ENCODE data around the gene GASK1A.

The GASK1A gene

GRCh38 chr3:43102773-43103480, 123.8 kb downstream of the GASK1A start:
- no peak for TF ChIP-seq ZNF239 (tag by site-specific recombination; IDR thresholded peaks at IDR 0.05)
- TF ChIP-seq, protein P1, sequence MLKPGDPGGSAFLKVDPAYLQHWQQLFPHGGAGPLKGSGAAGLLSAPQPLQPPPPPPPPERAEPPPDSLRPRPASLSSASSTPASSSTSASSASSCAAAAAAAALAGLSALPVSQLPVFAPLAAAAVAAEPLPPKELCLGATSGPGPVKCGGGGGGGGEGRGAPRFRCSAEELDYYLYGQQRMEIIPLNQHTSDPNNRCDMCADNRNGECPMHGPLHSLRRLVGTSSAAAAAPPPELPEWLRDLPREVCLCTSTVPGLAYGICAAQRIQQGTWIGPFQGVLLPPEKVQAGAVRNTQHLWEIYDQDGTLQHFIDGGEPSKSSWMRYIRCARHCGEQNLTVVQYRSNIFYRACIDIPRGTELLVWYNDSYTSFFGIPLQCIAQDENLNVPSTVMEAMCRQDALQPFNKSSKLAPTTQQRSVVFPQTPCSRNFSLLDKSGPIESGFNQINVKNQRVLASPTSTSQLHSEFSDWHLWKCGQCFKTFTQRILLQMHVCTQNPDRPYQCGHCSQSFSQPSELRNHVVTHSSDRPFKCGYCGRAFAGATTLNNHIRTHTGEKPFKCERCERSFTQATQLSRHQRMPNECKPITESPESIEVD (tag by site-specific recombination; IDR thresholded peaks at IDR 0.05): no peak
- TF ChIP-seq ZNF223 (tag by site-specific recombination; IDR thresholded peaks at IDR 0.05): no peak
- TF ChIP-seq KLF1 (tag by site-specific recombination; IDR thresholded peaks at IDR 0.05): no peak
- TF ChIP-seq ZNF658 (tag by site-specific recombination; IDR thresholded peaks at IDR 0.05): no peak
- TF ChIP-seq ZNF311 (tag by site-specific recombination; IDR thresholded peaks at IDR 0.05; ENCODE audit: borderline replicate concordance): no peak
- TF ChIP-seq ZNF558 (tag by site-specific recombination; IDR thresholded peaks at IDR 0.05): no peak
- TF ChIP-seq ZNF211 (tag by site-specific recombination; IDR thresholded peaks at IDR 0.05; ENCODE audit: low read depth): no peak
- no peak for TF ChIP-seq ZNF785 (tag by site-specific recombination; IDR thresholded peaks at IDR 0.05)
- no peak for TF ChIP-seq ZNF155 (tag by site-specific recombination; IDR thresholded peaks at IDR 0.05)
- no peak for TF ChIP-seq KLF16 (tag by site-specific recombination; IDR thresholded peaks at IDR 0.05)
- TF ChIP-seq, protein P2, sequence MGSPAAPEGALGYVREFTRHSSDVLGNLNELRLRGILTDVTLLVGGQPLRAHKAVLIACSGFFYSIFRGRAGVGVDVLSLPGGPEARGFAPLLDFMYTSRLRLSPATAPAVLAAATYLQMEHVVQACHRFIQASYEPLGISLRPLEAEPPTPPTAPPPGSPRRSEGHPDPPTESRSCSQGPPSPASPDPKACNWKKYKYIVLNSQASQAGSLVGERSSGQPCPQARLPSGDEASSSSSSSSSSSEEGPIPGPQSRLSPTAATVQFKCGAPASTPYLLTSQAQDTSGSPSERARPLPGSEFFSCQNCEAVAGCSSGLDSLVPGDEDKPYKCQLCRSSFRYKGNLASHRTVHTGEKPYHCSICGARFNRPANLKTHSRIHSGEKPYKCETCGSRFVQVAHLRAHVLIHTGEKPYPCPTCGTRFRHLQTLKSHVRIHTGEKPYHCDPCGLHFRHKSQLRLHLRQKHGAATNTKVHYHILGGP (tag by site-specific recombination; IDR thresholded peaks at IDR 0.05): no peak
- TF ChIP-seq SP2 (tag by site-specific recombination; IDR thresholded peaks at IDR 0.05): no peak
- no peak for TF ChIP-seq GFI1B (tag by site-specific recombination; IDR thresholded peaks at IDR 0.05)
- no peak for TF ChIP-seq KLF8 (tag by site-specific recombination; IDR thresholded peaks at IDR 0.05)
- no peak for TF ChIP-seq ZNF174 (tag by site-specific recombination; IDR thresholded peaks at IDR 0.05)
- no peak for TF ChIP-seq ZNF837 (tag by site-specific recombination; IDR thresholded peaks at IDR 0.05)
- no peak for TF ChIP-seq ZNF394 (tag by site-specific recombination; IDR thresholded peaks at IDR 0.05; ENCODE audit: borderline replicate concordance)
- ChIA-PET CTCF (interaction anchor here (0.6 kb wide), 1 partner anchor 11 kb away, joined by 3 read pairs; no protein-coding TSS in a partner anchor), POLR2A (no interaction called here)
- no peaks in the 10 kb centered on the region for H3K9me3 ChIP-seq (ENCODE audit: control insufficient read depth, insufficient read depth, low read depth, low read length)
- H3K4me1 ChIP-seq (ENCODE audit: control insufficient read depth, insufficient read depth, low read length): no peaks in the 10 kb centered on the region
- H3K27ac ChIP-seq (ENCODE audit: extremely low read depth, low read depth, low read length): no peak overlapping the region
- no peak overlapping the region for H3K4me3 ChIP-seq (ENCODE audit: low read depth, low read length)
- peaks cover 0 to 4% of the 10 kb centered on the region in 2 experiments; a peak in 1 of 3 replicates for H3K36me3 ChIP-seq (ENCODE audit: control insufficient read depth in 2 of 2, insufficient read depth in 1 of 2, low read length in 2 of 2)

DNA sequence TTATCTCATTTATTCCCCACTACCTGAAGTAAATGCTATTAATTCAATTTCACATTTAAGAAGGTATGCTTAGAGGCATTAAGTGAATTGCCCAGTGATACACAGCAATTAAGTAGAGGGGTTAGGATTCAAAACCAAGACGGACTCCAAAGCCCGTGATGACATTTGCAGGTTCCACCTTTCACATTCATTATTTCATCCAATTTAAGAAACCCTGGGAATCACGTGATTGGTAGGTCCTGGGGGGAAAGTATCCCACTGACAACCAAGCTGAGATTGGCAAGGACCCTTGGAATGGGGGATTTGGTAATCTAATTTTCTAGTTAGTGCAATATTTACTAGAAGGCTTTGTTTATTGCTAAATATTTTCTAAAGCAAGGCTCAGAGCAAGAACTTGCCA, 124.9 kb downstream of the GASK1A start:
- no peak overlapping the region for H3K27ac ChIP-seq (ENCODE audit: extremely low read depth, low read depth, low read length)
- CTCF ChIA-PET: no interaction called here
- POLR2A ChIA-PET: no interaction called here
- no peaks in the 10 kb centered on the region for H3K4me1 ChIP-seq (ENCODE audit: control insufficient read depth, insufficient read depth, low read length)
- H3K36me3 ChIP-seq (ENCODE audit: control insufficient read depth in 2 of 2, insufficient read depth in 1 of 2, low read length in 2 of 2): peaks cover 0 to 4% of the 10 kb centered on the region in 2 experiments; a peak in 1 of 3 replicates
- H3K4me3 ChIP-seq (ENCODE audit: low read depth, low read length): no peak overlapping the region
- no peaks in the 10 kb centered on the region for H3K9me3 ChIP-seq (ENCODE audit: control insufficient read depth, insufficient read depth, low read depth, low read length)
- TF ChIP-seq ZNF558 (tag by site-specific recombination; IDR thresholded peaks at IDR 0.05) (no peak), ZFP37 (tag by site-specific recombination; IDR thresholded peaks at IDR 0.05) (no peak), ZNF621 (tag by site-specific recombination; IDR thresholded peaks at IDR 0.05) (no peak), ZNF155 (tag by site-specific recombination; IDR thresholded peaks at IDR 0.05) (no peak), ZNF404 (tag by site-specific recombination; IDR thresholded peaks at IDR 0.05) (no peak), BCL11B (tag by site-specific recombination; IDR thresholded peaks at IDR 0.05; ENCODE audit: low read depth) (no peak), ZNF426 (tag by site-specific recombination; IDR thresholded peaks at IDR 0.05) (no peak), ZNF600 (tag by site-specific recombination; IDR thresholded peaks at IDR 0.05) (no peak), ZBTB49 (tag by site-specific recombination; IDR thresholded peaks at IDR 0.05; ENCODE audit: low read depth) (no peak), KLF16 (tag by site-specific recombination; IDR thresholded peaks at IDR 0.05) (no peak), ZNF324 (tag by site-specific recombination; IDR thresholded peaks at IDR 0.05) (no peak), KLF8 (tag by site-specific recombination; IDR thresholded peaks at IDR 0.05) (no peak), ZNF248 (tag by site-specific recombination; IDR thresholded peaks at IDR 0.05) (no peak), INSM2 (tag by site-specific recombination; IDR thresholded peaks at IDR 0.05) (no peak), ZNF23 (tag by site-specific recombination; IDR thresholded peaks at IDR 0.05; ENCODE audit: borderline replicate concordance) (no peak), ZNF132 (tag by site-specific recombination; IDR thresholded peaks at IDR 0.05; ENCODE audit: borderline replicate concordance) (no peak)
